ENCODE measurements around the gene PEBP1. TPM values are rescaled to one million over a fixed set of nuclear protein-coding genes. Genes with fewer than 3 reads are reported as not detected.
A peak's percentile ranks its signal among the peaks of the same experiment; 100 is the strongest.

PEBP1 gene
- total and polyA plus RNA-seq, 2 of the 8 experiments (the other 6 are each of a cell fraction or from before 2014, with no cell fraction given) = 444 to 622 TPM

DNA sequence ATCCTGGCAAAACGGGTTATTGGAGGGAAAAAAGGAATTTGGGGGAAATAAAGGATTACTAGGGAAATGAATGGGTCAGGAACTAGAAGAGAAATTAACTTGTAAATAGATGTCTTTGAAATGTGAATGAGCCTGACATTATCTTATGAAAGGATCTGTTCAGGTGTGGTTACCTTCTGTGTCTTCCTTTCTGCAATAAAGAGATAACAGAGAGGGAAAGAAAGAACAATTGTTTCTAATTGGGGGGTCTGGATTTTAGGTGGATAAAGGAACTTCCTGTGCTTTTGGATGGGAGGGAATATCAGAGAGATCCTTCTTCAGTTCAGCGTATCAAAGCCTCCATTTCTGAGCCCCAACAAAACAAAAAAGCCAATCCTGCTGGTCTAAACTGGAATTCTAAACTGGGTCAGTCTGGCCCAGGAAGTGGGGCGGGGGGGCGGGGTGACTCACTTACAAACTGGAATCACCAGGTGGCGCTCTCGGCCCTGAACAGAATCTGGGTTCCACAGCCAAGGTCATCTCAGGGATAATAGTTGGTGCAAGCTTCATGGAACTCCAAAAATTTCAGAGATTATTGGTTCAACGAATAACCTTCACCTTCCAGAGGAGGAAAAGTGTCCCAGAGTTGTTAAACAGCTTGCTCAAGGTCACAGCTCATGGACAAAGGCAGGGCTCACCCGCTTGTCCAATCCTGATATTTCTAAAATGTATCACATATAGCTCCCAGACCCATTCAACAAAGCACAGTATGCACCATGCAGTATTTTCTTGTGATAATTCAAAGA lies 15.2 kb upstream of the PEBP1 start (continued):
- TF ChIP-seq, protein P1, sequence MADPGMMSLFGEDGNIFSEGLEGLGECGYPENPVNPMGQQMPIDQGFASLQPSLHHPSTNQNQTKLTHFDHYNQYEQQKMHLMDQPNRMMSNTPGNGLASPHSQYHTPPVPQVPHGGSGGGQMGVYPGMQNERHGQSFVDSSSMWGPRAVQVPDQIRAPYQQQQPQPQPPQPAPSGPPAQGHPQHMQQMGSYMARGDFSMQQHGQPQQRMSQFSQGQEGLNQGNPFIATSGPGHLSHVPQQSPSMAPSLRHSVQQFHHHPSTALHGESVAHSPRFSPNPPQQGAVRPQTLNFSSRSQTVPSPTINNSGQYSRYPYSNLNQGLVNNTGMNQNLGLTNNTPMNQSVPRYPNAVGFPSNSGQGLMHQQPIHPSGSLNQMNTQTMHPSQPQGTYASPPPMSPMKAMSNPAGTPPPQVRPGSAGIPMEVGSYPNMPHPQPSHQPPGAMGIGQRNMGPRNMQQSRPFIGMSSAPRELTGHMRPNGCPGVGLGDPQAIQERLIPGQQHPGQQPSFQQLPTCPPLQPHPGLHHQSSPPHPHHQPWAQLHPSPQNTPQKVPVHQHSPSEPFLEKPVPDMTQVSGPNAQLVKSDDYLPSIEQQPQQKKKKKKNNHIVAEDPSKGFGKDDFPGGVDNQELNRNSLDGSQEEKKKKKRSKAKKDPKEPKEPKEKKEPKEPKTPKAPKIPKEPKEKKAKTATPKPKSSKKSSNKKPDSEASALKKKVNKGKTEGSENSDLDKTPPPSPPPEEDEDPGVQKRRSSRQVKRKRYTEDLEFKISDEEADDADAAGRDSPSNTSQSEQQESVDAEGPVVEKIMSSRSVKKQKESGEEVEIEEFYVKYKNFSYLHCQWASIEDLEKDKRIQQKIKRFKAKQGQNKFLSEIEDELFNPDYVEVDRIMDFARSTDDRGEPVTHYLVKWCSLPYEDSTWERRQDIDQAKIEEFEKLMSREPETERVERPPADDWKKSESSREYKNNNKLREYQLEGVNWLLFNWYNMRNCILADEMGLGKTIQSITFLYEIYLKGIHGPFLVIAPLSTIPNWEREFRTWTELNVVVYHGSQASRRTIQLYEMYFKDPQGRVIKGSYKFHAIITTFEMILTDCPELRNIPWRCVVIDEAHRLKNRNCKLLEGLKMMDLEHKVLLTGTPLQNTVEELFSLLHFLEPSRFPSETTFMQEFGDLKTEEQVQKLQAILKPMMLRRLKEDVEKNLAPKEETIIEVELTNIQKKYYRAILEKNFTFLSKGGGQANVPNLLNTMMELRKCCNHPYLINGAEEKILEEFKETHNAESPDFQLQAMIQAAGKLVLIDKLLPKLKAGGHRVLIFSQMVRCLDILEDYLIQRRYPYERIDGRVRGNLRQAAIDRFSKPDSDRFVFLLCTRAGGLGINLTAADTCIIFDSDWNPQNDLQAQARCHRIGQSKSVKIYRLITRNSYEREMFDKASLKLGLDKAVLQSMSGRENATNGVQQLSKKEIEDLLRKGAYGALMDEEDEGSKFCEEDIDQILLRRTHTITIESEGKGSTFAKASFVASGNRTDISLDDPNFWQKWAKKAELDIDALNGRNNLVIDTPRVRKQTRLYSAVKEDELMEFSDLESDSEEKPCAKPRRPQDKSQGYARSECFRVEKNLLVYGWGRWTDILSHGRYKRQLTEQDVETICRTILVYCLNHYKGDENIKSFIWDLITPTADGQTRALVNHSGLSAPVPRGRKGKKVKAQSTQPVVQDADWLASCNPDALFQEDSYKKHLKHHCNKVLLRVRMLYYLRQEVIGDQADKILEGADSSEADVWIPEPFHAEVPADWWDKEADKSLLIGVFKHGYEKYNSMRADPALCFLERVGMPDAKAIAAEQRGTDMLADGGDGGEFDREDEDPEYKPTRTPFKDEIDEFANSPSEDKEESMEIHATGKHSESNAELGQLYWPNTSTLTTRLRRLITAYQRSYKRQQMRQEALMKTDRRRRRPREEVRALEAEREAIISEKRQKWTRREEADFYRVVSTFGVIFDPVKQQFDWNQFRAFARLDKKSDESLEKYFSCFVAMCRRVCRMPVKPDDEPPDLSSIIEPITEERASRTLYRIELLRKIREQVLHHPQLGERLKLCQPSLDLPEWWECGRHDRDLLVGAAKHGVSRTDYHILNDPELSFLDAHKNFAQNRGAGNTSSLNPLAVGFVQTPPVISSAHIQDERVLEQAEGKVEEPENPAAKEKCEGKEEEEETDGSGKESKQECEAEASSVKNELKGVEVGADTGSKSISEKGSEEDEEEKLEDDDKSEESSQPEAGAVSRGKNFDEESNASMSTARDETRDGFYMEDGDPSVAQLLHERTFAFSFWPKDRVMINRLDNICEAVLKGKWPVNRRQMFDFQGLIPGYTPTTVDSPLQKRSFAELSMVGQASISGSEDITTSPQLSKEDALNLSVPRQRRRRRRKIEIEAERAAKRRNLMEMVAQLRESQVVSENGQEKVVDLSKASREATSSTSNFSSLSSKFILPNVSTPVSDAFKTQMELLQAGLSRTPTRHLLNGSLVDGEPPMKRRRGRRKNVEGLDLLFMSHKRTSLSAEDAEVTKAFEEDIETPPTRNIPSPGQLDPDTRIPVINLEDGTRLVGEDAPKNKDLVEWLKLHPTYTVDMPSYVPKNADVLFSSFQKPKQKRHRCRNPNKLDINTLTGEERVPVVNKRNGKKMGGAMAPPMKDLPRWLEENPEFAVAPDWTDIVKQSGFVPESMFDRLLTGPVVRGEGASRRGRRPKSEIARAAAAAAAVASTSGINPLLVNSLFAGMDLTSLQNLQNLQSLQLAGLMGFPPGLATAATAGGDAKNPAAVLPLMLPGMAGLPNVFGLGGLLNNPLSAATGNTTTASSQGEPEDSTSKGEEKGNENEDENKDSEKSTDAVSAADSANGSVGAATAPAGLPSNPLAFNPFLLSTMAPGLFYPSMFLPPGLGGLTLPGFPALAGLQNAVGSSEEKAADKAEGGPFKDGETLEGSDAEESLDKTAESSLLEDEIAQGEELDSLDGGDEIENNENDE (IDR thresholded peaks at IDR 0.05; ENCODE audit: insufficient replicate concordance, low read length) = peak; percentile 85
- TF ChIP-seq RAD21 (IDR thresholded peaks at IDR 0.05 in 1 of 2, conservative IDR thresholded peaks at IDR 0.05 in 1 of 2; ENCODE audit: low read depth in 2 of 2, low read length in 2 of 2) = peak; percentile 60 to 62
- no peak for TF ChIP-seq RFX5 (IDR thresholded peaks at IDR 0.05; ENCODE audit: borderline replicate concordance, low read depth, low read length)
- TF ChIP-seq GABPA (IDR thresholded peaks at IDR 0.05; ENCODE audit: borderline replicate concordance, insufficient read depth, low read length) = no peak
- TF ChIP-seq POLR2A (IDR thresholded peaks at IDR 0.05; ENCODE audit: control extremely low read depth in 1 of 2, low read depth in 2 of 2, low read length in 2 of 2) = 0 out of 3 replicates have a peak, but pooled peaks of 1 of the 2 experiments have one; percentile 14
- peak; percentile 58 for TF ChIP-seq ASH2L (IDR thresholded peaks at IDR 0.05; ENCODE audit: low read length)
- TF ChIP-seq, protein P2, sequence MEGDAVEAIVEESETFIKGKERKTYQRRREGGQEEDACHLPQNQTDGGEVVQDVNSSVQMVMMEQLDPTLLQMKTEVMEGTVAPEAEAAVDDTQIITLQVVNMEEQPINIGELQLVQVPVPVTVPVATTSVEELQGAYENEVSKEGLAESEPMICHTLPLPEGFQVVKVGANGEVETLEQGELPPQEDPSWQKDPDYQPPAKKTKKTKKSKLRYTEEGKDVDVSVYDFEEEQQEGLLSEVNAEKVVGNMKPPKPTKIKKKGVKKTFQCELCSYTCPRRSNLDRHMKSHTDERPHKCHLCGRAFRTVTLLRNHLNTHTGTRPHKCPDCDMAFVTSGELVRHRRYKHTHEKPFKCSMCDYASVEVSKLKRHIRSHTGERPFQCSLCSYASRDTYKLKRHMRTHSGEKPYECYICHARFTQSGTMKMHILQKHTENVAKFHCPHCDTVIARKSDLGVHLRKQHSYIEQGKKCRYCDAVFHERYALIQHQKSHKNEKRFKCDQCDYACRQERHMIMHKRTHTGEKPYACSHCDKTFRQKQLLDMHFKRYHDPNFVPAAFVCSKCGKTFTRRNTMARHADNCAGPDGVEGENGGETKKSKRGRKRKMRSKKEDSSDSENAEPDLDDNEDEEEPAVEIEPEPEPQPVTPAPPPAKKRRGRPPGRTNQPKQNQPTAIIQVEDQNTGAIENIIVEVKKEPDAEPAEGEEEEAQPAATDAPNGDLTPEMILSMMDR (IDR thresholded peaks at IDR 0.05; ENCODE audit: control extremely low read depth in 1 of 3, insufficient read depth in 1 of 3, low read depth in 1 of 3, low read length in 3 of 3) = peak; percentile 47 to 52 (median 47)
